Neural cell (in vitro differentiated cells): ENCODE measurements around the gene CSTB. TPM values are rescaled to one million over a fixed set of nuclear protein-coding genes. Genes with fewer than 3 reads are reported as not detected.

Experiments used
- H2AFZ ChIP-seq: fragments of 200-600, 300-800 bp; sonication (generic), shearing (Covaris generic); 2 replicates; pipeline ENCODE4 v1.6.0; 2014; ENCODE audit warnings: low read depth, mild to moderate bottlenecking, antibody characterized with exemption, low read length, moderate library complexity
- H3F3A ChIP-seq: fragments of 200-600 bp; shearing (Covaris generic); 2 replicates; pipeline ENCODE4 v1.6.1; 2016; ENCODE audit warnings: mild to moderate bottlenecking, moderate library complexity, mixed read lengths, antibody characterized with exemption, low read length; ENCODE audit not compliant: insufficient read depth, poor library complexity, severe bottlenecking
- H3K27ac ChIP-seq: fragments of 200-600, 300-800 bp; sonication (generic), shearing (Covaris generic); 2 replicates; pipeline ENCODE4 v1.5.1; 2014; ENCODE audit warnings: mild to moderate bottlenecking, low read length, moderate library complexity
- H3K27me3 ChIP-seq: fragments of 300-800, 200-600 bp; sonication (generic), shearing (Covaris generic); 2 replicates; pipeline ENCODE4 v1.6.0; 2014; ENCODE audit warnings: mild to moderate bottlenecking, low read depth, low read length, moderate library complexity; ENCODE audit not compliant: insufficient read depth
- H3K36me3 ChIP-seq: fragments of 300-800, 200-600 bp; sonication (generic), shearing (Covaris generic); 2 replicates; pipeline ENCODE4 v1.5.1; 2014; ENCODE audit warnings: mild to moderate bottlenecking, antibody characterized with exemption, low read length, moderate library complexity; ENCODE audit not compliant: insufficient read depth
- H3K4me2 ChIP-seq: fragments of 300-800, 200-600 bp; sonication (generic), shearing (Covaris generic); 2 replicates; pipeline ENCODE4 v1.6.0; 2014; ENCODE audit warnings: mild to moderate bottlenecking, low read length
- H3K4me3 ChIP-seq: fragments of 300-800, 200-600 bp; sonication (generic), shearing (Covaris generic); 2 replicates; pipeline ENCODE4 v1.5.1; 2014; ENCODE audit warnings: mild to moderate bottlenecking, low read length, moderate library complexity
- H3K79me2 ChIP-seq: fragments of 200-600 bp; shearing (Covaris generic); replicated peaks from 2 replicates; pipeline ENCODE4 v1.6.0; 2014; ENCODE audit warnings: mild to moderate bottlenecking, low read length, moderate library complexity; ENCODE audit not compliant: insufficient read depth
- H3K9ac ChIP-seq: fragments of 300-800, 200-600 bp; sonication (generic), shearing (Covaris generic); 2 replicates; pipeline ENCODE4 v1.6.1; 2016; ENCODE audit warnings: mild to moderate bottlenecking, low read length, mixed read lengths
- H3K9me2 ChIP-seq: fragments of 200-600 bp; shearing (Covaris generic); 2 replicates; pipeline ENCODE4 v1.6.1; 2016; ENCODE audit warnings: mild to moderate bottlenecking, low read length, mixed read lengths; ENCODE audit not compliant: insufficient read depth
- H3K9me3 ChIP-seq: fragments of 200-600, 300-800 bp; sonication (generic), shearing (Covaris generic); 2 replicates; pipeline ENCODE4 v1.6.1; 2016; ENCODE audit warnings: mild to moderate bottlenecking, mixed run types, low read length, moderate library complexity, mixed read lengths
- H4K20me1 ChIP-seq: fragments of 200-600 bp; shearing (Covaris generic); 2 replicates; pipeline ENCODE4 v1.6.1; 2016; ENCODE audit warnings: mild to moderate bottlenecking, mixed run types; ENCODE audit not compliant: insufficient read depth
- CTCF ChIP-seq: fragments of 450-650 bp; IDR thresholded peaks from 2 replicates; pipeline ENCODE4 v1.5.1; 2014; ENCODE audit warnings: antibody characterized with exemption, mild to moderate bottlenecking, moderate library complexity; ENCODE audit not compliant: poor library complexity, severe bottlenecking
- EP300 ChIP-seq: fragments of 450-650 bp; conservative IDR thresholded peaks from 2 replicates; pipeline ENCODE4 v1.6.1; 2014; ENCODE audit warnings: antibody characterized with exemption, mild to moderate bottlenecking, moderate library complexity; ENCODE audit not compliant: poor library complexity, severe bottlenecking
- EZH2 ChIP-seq: fragments of 200-600, 300-800 bp; shearing (Covaris generic), sonication (generic); IDR thresholded peaks from 2 replicates; pipeline ENCODE4 v1.6.1; 2014; ENCODE audit warnings: antibody characterized with exemption, low read length, borderline replicate concordance, mild to moderate bottlenecking; ENCODE audit not compliant: insufficient read depth, poor library complexity, severe bottlenecking
- MXI1 ChIP-seq: fragments of 450-650 bp; conservative IDR thresholded peaks from 2 replicates; pipeline ENCODE4 v1.6.1; 2014; ENCODE audit warnings: antibody characterized with exemption, mild to moderate bottlenecking; ENCODE audit not compliant: poor library complexity, severe bottlenecking
- POLR2AphosphoS5 ChIP-seq: IDR thresholded peaks from 2 replicates; pipeline ENCODE4 v1.6.1; 2012
- RAD21 ChIP-seq: fragments of 450-650 bp; conservative IDR thresholded peaks from 2 replicates; pipeline ENCODE4 v1.6.1; 2014; ENCODE audit warnings: antibody characterized with exemption, mild to moderate bottlenecking, moderate library complexity
- REST ChIP-seq: IDR thresholded peaks from 2 replicates; pipeline ENCODE4 v1.6.1; 2012; ENCODE audit warnings: borderline replicate concordance
- SMC3 ChIP-seq: fragments of 450-650 bp; conservative IDR thresholded peaks from 2 replicates; pipeline ENCODE4 v1.6.1; 2014; ENCODE audit warnings: antibody characterized with exemption, mild to moderate bottlenecking, moderate library complexity; ENCODE audit not compliant: poor library complexity
- TAF1 ChIP-seq: IDR thresholded peaks from 2 replicates; pipeline ENCODE4 v1.6.1; 2012; ENCODE audit warnings: low read depth
- polyA plus RNA-seq: library from polyadenylated mRNA; depleted of rRNA; stranded (reverse); fragments of >200 nt; gene quantifications from 2 replicates; pipeline ENCODE4 v1.2.3, GENCODE V29; 2014

The CSTB gene
- polyA plus RNA-seq, 1 donor from 2014 or later, result 9.7 TPM

GRCh38 chr21:43794857-43795256 lies 18.7 kb upstream of the CSTB start:
- Histone ChIP-seq H3K4me2 (no peak overlapping the region), H3K9me2 (no peaks in the 10 kb centered on the region), H3K36me3 (no peaks in the 10 kb centered on the region), H3F3A (no peaks in the 10 kb centered on the region), H3K27ac (no peak overlapping the region), H3K27me3 (no peaks in the 10 kb centered on the region), H3K9ac (no peak overlapping the region), H3K4me3 (no peak overlapping the region), H3K9me3 (no peaks in the 10 kb centered on the region), H4K20me1 (no peaks in the 10 kb centered on the region), H3K79me2 (peaks cover 13% of the 10 kb centered on the region), H2AFZ (no peak overlapping the region)
- TF ChIP-seq EP300 (no peak), POLR2AphosphoS5 (no peak), TAF1 (no peak), MXI1 (no peak), RAD21 (no peak), SMC3 (no peak), REST (no peak), EZH2 (no peak), CTCF (no peak)

GRCh38 chr21:43794311-43794710 lies 18.2 kb upstream of the CSTB start:
- H3K4me3 ChIP-seq, result no peak overlapping the region
- H3K4me2 ChIP-seq, result no peak overlapping the region
- H3K9me3 ChIP-seq, result no peaks in the 10 kb centered on the region
- no peaks in the 10 kb centered on the region for H3K36me3 ChIP-seq
- no peaks in the 10 kb centered on the region for H3F3A ChIP-seq
- no peak overlapping the region for H3K27ac ChIP-seq
- H3K27me3 ChIP-seq, result no peaks in the 10 kb centered on the region
- H3K79me2 ChIP-seq, result peaks cover 17% of the 10 kb centered on the region
- no peaks in the 10 kb centered on the region for H4K20me1 ChIP-seq
- no peak overlapping the region for H2AFZ ChIP-seq
- TF ChIP-seq EP300, result no peak
- TF ChIP-seq POLR2AphosphoS5, result no peak
- TF ChIP-seq CTCF, result no peak
- TF ChIP-seq RAD21, result no peak
- TF ChIP-seq TAF1, result no peak
- TF ChIP-seq MXI1, result no peak
- no peak for TF ChIP-seq SMC3
- no peak for TF ChIP-seq EZH2
- TF ChIP-seq REST, result no peak
- no peaks in the 10 kb centered on the region for H3K9me2 ChIP-seq
- no peak overlapping the region for H3K9ac ChIP-seq
